Gastrocnemius medialis (tissue), 4 donors: ENCODE measurements around the gene LINC00632.

Source experiments
- CTCF ChIP-seq, 5 experiments: fragments of 450-650 bp in 3 of 5; fragments of 200-600 bp in 2 of 5; sonication (generic) in 2 of 5; IDR thresholded peaks in 4 of 5; conservative IDR thresholded peaks in 1 of 5; 1 replicate in 4 of 5; 2 replicates in 1 of 5; pipeline ENCODE4 v1.5.1; 2016 to 2019; ENCODE audit warnings: antibody characterized with exemption in 5 of 5, mild to moderate bottlenecking in 3 of 5, moderate library complexity in 3 of 5
- POLR2A ChIP-seq, 2 donors: fragments of 450-650 bp; IDR thresholded peaks; one replicate each; pipeline ENCODE4 v1.6.1; 2017; ENCODE audit warnings: antibody characterized with exemption in 2 of 2, mild to moderate bottlenecking in 2 of 2, moderate library complexity in 2 of 2

- TF ChIP-seq CTCF (IDR thresholded peaks at IDR 0.05 in 4 of 5, conservative IDR thresholded peaks at IDR 0.05 in 1 of 5), result no peak
- no peak for TF ChIP-seq POLR2A (IDR thresholded peaks at IDR 0.05)
Observed at GRCh38 chrX:140822861-140823260, 113.3 kb downstream of the LINC00632 start.
